Measurements from ENCODE around the gene PDZD8.

PDZD8 gene, protein sequence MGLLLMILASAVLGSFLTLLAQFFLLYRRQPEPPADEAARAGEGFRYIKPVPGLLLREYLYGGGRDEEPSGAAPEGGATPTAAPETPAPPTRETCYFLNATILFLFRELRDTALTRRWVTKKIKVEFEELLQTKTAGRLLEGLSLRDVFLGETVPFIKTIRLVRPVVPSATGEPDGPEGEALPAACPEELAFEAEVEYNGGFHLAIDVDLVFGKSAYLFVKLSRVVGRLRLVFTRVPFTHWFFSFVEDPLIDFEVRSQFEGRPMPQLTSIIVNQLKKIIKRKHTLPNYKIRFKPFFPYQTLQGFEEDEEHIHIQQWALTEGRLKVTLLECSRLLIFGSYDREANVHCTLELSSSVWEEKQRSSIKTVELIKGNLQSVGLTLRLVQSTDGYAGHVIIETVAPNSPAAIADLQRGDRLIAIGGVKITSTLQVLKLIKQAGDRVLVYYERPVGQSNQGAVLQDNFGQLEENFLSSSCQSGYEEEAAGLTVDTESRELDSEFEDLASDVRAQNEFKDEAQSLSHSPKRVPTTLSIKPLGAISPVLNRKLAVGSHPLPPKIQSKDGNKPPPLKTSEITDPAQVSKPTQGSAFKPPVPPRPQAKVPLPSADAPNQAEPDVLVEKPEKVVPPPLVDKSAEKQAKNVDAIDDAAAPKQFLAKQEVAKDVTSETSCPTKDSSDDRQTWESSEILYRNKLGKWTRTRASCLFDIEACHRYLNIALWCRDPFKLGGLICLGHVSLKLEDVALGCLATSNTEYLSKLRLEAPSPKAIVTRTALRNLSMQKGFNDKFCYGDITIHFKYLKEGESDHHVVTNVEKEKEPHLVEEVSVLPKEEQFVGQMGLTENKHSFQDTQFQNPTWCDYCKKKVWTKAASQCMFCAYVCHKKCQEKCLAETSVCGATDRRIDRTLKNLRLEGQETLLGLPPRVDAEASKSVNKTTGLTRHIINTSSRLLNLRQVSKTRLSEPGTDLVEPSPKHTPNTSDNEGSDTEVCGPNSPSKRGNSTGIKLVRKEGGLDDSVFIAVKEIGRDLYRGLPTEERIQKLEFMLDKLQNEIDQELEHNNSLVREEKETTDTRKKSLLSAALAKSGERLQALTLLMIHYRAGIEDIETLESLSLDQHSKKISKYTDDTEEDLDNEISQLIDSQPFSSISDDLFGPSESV

DNA sequence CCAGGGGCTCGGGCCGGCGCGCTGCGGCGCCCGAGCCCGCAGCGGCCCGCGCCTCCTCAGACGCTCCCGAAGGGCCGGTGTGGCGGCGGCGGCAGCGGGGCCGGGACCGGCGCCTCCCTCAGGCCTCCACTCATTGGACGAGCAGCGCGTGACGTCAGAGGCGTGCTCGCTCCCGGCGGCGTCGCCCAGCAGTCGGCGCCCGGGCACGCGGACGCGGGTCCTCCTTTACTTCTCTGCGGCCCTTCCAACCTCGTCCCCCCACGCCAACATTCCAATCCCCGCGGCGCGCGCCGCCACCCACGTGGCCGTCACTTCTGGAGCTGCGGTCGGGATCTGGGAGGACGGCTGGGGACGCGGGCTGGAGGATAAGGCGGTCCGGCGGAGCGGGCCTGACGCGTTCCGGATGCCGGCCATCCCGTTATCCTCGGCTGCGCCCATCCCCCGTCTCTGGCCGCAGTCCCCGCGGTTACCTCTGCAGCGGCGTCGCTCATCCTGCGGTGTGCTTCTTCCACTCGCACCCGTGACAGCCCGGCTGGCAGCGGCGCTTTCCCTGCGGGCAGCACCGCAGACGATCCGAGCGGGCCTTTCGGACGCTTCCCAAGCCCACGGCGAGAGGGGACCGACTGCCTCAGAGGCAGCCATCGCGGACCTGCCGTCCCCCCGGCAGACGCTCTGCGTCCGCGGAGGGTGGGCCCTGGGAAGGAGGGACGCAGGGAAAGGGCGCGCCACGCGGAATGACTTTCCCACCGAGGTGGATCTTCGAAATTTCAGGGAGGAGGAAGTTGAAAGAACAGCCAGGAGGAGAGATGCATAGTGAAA lies at the start of gene PDZD8:
TSS of gene PDZD8 (minus strand) at position 81 of the 819 bp plus-strand sequence. CDS start 213 bp downstream, outside the sequence.
- peak; percentile 81 to 91 (median 86) for DNase-seq (ENCODE audit: low read depth in 3 of 3)

DNA sequence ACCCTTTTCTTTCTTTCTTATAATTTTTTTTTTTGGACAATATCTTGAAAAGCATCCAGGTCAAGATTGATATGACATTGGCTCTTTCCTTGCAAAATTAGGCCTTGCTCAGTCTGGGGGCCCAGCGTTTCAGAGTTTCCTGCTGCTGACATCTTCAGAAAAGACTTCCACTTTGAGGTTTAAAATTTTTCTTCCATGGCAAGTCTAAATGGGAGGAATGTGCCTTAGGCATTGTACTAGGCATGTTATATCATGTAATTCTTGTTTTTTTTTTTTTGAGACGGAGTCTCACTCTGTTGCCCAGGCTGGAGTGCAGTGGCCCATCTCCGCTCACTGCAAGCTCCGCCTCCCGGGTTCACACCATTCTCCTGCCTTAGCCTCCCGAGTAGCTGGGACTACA lies 48.9 kb upstream of the PDZD8 start:
- no peak for DNase-seq (ENCODE audit: low read depth in 3 of 3)

DNA sequence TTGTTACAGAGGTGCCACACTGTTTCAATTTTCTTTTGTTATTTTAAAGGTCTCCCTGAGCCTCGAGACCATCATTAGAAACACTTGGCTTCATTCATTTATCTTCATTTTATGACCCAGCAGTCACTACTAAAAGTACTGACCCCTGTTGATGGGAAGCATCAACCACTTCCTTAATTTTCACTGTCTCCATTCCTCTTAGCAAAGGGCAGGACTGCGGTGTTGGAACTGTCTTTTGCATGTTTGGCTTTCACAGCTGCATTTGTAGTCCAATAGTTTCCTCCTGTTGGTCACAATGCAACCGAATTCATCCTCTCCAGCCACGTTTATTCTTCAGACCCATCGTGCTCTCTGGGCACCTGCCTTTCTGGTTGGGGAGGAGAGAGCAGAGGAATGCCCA lies 46.7 kb upstream of the PDZD8 start:
- no peak for DNase-seq (ENCODE audit: low read depth in 3 of 3)

DNA sequence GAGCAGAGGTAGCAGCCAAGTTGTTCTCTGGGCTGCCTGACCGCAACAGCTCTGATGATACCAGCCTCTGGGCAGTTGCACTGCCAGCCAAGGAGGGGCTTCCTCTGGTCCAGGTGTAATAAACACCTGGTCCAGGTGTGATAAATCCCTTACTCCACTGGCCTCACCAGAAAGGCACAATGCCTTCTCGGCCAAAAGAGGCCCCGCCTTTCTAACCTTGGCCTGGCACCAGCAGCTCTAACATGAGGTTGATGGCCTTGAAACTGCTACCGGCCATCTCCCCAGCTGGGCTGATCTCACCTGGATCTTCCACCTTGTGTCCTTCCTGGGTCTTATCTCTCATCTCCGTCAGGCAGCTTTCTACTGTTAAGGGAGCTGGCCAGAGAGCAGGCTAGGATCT lies 45.5 kb upstream of the PDZD8 start:
- no peak for DNase-seq (ENCODE audit: low read depth in 3 of 3)

DNA sequence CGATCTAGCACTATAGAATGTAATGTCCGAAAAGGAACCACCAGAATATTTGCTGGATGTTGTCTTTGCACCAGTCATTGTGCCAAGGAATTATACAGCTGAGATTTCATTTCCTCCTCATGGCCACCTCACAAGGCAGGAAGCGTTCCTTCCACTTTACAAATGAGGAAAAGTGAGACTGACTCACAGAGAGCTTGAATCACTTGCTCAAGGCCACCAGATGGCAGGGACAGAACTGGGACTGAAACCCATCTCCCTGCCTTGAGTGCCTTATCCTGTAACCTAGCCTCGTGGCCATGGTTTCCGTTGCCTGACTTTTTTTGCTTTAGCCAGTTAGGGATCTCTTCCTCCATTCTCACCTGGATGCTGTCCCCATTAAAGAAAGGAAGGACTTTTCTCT lies 44.7 kb upstream of the PDZD8 start:
- DNase-seq (ENCODE audit: low read depth in 3 of 3): no peak

DNA sequence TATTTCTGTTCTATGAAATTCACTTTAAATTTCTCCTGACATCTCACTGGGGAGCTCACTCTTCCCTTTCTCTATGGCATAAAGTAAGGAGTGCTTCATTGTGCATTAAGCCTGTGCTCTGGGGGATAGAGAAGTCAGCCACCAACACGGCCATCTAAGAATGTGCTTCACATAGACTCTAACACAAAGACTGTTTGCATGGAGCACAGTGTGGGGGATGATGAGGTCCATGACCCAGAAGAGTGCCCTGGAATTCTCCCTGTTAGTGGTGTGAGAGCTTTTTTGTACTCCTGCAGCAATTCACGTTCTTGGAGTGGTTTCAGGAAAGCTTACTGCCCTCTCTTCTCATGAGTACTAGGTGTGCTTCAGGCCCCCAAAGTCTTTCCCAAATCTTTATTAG lies 43.9 kb upstream of the PDZD8 start:
- DNase-seq (ENCODE audit: low read depth in 3 of 3): no peak

DNA sequence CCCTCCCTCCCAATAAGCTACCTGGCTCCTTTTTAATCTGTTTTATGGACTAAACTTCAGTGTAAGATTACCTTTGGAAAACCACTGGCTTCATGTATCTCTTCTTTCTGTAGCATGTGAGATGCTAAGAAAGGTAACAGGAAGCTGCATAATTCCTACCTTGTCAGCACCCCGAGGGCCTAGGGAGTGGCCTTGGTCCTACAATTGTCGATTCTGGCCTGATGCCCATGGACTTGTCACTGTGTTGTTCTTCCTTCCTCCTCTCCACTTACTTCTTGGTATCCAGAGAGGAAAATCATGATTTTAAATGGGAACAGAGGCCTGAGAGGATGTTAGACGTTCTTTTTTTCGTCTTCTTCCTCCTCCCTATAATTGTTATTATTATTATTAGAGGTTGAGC lies 42.9 kb upstream of the PDZD8 start:
- no peak for DNase-seq (ENCODE audit: low read depth in 3 of 3)

DNA sequence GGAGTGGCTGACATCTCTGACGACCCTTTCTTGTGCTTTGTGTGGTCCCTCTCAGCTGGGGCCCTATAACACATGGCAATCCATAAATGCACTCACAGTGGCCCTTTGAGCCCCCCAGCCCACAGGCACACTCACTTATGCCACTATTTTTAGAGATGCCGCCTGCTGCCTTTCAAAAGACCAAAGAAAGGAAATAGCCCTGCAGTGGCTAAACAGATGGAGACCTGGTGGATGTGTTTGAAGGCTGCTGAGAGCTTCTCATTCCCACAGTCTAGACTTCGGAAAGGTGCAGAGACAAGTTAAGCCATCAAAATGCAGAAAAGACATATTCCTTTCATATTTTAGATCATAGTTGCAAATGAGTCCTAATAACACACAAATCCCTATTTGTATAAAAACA lies 42.0 kb upstream of the PDZD8 start:
- DNase-seq (ENCODE audit: low read depth in 3 of 3): no peak

DNA sequence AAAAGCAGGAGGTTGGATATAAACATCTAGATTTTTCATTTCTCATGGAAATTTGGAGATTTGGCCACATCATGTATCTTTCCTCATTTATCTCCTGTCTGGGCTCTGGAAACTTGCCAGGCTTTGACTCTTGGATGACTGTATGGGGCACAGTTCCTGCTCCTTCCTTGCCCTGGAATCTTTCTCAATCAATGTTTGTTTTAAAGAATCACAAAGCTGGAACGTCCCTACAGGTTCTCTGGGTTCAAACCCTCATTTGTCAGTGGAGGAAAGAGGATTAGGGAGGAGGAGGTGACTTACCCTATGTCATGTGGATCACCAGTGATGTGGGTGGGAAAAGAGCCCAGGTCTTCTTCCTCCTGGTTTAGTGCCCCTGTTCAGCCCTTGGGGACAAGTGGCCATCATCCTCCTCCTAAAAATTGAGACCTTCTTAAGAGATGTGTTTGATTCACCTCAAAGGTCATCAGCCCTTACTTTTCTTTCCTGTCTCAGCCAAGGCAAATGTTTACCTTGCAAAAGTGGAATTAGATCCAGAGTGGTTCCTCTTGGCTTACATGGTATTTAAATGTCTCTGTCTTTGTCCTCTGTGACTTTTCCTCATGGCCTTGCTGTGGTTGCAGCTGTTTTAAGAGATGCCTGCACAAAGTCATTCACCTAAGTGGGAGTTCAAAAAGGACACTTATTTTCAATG lies 38.8 kb upstream of the PDZD8 start:
- no peak for DNase-seq (ENCODE audit: low read depth in 3 of 3)

DNA sequence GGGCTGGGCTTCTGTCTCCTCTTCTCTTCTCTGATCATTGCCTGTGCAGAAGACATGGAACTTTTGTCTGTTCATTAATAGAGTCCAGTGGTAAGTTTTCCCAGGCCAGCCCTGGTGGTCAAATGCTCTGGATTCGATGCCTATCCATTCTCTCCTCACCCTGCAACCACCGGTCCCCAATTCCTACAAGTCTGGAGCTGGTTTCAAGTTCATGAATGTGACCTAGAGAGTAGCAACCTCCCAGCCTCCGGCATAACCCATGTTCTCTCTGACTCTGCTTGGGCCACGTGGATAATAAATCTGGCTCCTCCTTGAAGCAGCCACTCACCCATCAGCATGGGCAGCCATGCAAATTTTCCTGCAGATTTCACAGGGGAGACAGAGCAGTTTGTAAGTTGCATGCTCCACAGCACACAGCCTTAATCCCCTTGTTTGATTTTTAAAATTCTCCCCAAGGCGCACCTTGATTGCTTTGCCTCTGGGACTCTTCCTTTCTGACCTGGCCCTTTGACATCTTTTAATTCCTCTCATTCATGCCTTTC lies 37.3 kb upstream of the PDZD8 start:
- DNase-seq (ENCODE audit: low read depth in 3 of 3): no peak

DNA sequence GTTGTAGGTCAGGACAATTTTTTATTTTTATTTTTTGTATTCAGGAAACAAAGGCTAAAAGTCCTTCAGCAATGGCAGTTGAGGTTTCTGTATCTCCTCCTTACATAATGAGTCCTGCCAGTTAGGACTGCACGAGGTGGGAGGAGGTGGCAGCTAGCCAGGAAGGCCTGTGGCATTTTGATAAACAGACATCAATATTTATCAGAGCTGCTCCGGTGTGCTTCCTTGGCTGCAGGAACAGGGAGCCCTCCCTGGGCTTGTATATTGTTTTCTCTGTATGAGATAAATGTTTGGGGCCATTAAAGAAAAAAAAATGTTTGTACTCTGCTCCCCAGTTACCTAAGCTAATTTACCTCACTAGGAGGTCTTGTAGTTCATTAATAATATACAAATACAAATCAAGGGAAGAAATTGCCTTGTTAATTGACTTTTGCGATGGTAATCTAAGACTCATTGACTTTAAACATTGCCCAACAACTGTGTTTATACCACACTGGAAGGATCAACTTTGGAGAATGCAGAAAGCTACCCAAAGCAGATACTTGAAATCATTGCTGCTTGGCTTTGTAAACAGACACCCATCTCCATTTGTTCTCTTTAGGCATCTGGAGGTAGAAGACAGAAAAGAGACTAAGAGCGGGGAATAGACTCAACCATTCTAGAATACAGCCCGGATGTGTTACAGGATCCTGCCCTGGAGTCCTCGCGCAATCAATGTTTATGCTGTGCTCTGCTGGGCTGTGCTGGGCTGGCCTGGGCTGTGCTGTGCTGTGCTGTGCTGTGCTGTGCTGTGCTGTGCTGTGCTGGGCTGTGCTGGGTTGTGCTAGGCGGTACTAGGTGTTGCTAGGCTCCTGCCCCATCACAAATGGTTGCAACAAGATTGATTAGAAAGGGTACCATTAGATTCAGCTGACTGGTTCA lies 36.5 kb upstream of the PDZD8 start:
- DNase-seq (ENCODE audit: low read depth in 3 of 3): no peak

DNA sequence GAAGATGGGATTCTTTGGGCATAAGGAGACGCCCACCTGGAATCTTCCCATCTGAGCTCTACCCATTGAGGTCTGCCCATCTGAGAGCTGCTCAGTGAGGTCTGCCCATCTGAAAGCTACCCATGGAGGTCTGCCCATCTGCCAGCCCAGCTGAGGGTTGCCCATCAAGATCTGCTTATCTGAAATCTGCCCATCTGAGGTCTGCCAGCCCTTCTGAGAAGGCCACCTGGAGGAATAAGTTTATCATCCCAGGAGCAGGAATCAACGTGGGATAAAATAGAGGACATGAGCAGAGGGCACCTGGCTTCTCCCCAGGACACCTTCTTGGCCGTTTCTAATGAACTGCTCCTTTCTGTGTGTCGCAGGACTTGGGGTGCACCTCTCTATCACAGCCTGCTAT lies 35.3 kb upstream of the PDZD8 start:
- DNase-seq (ENCODE audit: low read depth in 3 of 3): no peak

DNA sequence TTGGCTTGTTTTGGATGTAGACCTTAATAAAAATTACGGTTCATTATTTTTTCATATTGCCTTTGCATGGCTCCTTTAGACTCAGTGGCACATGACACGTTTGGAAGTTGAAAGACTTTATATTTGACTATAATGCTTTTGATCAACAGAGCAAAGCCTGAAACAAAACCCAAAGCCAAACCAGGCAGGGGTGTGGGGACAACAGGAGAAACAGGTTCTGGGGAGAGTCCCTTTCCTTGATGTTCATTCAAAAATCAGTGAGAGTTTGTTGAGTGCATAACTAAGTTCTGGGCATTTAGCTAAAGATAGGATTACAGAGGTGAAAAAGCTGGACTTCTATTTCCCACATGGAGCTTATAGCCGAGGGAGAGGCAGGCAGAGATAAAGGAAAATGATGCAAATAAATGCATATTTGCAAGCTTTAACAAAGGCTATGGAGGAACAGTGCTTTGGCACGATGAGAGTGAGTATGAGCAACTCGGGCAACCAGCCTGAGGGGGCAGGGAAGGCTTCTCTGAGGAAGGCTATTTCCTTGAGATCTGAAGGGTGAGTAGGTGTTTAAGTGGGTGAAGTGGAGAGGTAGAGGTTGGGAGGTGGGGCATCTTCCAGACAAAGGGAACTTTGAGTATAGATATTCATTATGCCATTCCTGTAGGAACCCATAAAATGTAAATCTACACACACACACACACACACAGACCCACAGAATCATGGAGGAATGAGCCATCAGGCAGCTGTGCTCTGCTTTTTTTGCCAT lies 34.5 kb upstream of the PDZD8 start:
- no peak for DNase-seq (ENCODE audit: low read depth in 3 of 3)

DNA sequence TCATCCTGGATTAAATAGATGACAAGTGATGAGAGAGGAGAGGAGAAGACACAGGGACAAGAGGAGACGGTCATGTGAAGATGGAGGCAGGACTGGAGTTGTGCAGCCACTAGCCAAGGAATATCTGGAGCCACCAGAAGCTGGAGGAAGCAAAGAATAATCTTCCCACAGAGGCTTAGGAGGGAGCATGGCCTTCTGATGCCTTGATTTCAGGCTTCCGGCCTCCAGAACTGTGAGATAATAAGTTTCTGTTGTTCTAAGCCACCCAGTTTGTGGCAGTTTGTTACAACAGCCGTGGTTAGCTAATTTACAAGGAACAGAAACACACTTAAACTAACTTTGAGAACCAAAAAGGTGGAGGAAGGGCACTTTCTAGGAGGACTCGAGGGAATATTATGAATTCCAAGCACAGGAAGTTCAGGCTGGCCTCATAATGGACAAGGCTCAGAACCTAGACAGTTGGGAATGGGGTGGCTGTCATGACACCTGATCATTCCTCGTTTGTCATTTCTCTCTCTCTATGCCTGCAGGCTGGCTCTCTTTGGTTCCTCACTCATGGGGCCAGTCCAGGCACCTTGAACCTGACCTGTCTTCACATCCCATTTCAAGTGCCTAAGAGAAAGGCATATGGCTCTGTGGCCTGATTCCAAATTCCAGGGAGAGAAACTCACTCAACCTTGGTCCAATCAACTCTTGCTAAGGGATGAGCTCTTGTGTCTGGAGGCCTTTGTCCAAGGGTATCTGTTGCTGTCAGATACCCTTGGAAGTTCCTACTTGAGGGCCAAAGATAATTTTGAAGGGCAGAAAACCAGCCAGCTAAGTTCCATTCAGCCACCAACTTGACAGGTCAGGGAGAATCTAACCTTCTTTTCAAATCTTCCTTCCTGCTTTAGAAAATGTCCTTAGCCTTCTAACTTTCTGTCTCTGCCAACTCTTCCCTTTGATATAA lies 33.5 kb upstream of the PDZD8 start:
- DNase-seq (ENCODE audit: low read depth in 3 of 3): no peak

DNA sequence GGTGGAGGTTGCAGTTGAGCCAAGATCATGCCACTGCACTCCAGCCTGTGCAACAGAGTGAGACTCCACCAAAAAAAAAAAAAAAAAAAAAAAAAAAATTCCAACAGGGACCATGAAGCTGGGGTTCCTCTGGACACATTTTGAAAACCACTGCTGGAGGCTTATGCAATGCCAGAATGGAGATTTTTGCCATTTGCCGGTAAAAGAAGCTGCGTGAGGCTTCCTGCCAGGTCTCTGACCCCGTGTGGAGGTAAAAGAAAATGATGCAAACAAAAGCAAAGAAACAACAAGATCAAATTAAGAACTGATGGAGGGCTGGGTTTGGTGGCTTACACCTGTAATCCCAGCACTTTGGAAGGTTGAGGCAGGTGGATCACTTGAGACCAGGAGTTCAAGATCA lies 30.5 kb upstream of the PDZD8 start:
- DNase-seq (ENCODE audit: low read depth in 3 of 3): no peak

DNA sequence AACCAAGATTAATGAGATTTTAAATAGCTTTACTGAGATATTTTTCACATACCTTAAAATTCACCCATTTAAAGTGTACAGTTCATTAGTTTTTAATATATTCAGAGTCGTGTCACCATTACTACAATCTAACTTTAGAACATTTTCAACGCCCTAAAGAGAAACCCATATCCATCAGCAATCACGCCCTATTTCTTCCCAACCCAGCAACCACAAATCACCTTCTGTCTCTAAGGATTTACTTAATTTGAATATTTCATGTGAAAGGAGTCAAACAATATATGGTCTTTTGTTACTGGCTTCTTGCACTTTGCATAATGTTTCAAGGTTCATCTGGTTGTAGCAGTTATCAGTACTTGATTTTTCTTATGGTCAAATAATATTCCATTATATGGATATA lies 25.1 kb upstream of the PDZD8 start:
- no peak for DNase-seq (ENCODE audit: low read depth in 3 of 3)

DNA sequence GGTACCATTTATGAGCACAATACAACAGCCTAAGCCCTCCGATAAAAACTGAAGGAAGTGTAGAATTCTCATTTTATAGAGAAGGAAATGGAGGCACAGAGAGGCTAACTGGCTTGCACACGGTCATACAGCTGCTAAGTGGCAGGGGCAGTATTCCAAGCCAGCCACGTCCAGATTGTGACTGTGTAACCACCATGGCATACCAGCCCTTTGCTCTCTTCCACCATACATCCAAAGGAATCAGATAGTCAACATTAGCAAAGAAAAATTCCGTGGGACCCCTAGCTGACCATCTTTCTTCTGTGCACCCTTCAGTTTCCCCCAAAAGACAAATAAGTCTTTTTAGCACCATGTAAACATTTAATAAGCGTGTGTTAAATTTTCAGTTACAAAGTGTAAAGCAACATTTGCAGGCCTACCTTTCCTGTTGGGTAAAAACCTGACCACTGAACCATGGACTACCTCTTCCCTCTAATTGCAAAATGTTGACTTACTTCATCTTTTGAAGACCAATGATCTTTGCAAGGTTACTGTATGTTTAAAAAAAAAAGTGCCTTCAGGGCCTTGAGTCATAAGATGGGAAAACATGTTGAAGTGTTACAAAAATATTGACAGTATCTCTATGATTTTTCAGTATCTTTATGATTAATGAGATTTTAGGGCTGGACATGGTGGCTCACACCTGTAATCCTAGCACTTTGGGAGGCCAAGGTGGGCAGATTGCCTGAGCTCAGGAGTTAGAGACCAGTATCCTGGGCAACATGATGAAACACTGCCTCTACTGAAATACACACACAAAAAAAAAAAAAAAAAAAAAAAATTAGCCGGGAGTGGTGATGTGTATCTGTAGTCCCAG lies 24.3 kb upstream of the PDZD8 start:
- DNase-seq (ENCODE audit: low read depth in 3 of 3): no peak

All from stimulated activated CD4-positive, alpha-beta T cell treated with anti-CD3 and anti-CD28 coated beads, TNF-alpha, amount 100 ng/mL, for 24 hours (primary cell).